ENCODE results near the gene CXorf38. TPM values are rescaled to one million over a fixed set of nuclear protein-coding genes. Genes with fewer than 3 reads are reported as not detected.
"Not testable (repeated sequence)": the region's sequence is repeated elsewhere in the genome, so short reads cannot be mapped to it uniquely, and the experiment has no call there.

CXorf38 gene
- total RNA-seq, 1 experiment from 2014 or later, result 22.8 TPM

DNA sequence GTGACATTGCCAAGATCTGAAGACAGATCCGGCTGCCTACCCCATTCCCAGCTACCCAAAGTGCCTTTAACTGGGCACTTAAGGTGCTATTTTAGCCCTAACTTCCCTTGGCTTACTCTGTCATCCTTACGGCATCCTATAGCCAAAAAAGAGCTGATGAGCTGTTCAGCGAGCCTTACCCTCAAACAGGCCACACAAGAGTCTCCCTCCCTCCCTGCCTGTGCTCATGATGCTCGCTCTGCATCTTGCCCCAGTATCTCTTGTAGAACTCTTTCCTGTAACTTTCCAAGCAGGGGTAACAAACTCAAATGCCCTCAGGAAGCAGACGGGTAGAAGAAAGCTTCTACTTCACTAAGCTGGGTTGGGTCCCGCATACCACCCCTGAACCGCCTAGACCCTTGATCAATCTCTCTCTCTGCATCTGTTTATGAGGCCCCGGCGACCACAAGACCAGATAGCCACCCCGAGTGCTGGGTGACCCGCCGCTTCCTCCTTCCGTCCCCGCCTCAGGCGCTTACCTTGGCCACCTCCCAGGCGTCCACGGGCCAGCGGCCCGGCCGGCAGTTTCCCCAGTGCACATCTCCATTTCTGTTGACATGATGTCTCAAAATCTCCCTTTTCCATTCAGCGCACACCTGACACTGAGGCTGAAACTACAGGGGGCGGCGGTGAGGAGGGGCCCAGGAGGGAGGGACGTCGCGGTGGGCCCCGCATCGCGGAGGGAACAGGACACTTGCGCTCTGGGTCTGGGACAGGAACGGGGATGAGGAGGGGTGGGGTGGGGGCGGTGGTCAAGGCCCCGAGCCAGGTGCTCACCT lies 663 bp downstream of the CXorf38 start:
- DNase-seq, result peak; percentile 31
- H3K4me3 ChIP-seq, result peak overlapping the region; percentile 69
- H3K9me3 ChIP-seq, result no peaks in the 10 kb centered on the region
- H3K27me3 ChIP-seq, result no peaks in the 10 kb centered on the region
- peaks cover 5% of the 10 kb centered on the region; the same call in 1 of the 2 replicates for H3K36me3 ChIP-seq

DNA sequence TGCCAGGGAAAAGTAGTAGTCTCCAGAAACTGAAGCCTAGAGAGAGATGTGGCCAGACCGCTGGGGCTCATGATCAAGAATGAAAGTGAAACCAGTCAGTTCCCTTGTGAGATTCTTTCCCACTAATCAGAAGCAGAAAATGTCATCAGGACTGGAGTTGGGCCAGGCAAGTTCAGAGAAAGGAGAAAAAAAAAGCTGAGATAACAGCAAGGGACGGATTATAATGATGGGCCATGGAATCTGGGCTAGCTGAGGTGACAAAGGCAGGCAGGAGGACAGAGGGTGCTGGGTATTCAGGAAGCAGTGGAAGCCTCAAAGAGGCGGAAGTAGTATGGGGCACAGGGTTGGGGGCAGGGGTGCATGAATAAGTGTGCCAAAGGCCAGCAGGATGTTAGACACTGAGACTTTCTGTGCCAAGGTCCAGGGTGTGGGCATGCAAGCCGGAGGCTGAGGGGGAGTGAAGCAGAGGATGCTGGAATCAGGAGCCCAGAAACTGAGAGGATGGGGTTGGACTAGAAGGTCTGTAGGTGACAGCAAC lies 2.5 kb downstream of the CXorf38 start:
- Histone ChIP-seq H3K27me3 (no peaks in the 10 kb centered on the region), H3K9me3 (no peaks in the 10 kb centered on the region), H3K4me3 (peak overlapping the region; percentile 50), H3K36me3 (peaks cover 9% of the 10 kb centered on the region; the same call in 1 of the 2 replicates)
- peak; percentile 85 for DNase-seq

GRCh38 chrX:40644176-40644575 lies 3.2 kb downstream of the CXorf38 start:
- no peaks in the 10 kb centered on the region for H3K9me3 ChIP-seq
- peaks cover 12% of the 10 kb centered on the region; the same call in 1 of the 2 replicates for H3K36me3 ChIP-seq
- DNase-seq, result no peak
- no peaks in the 10 kb centered on the region for H3K27me3 ChIP-seq
- H3K4me3 ChIP-seq, result peak overlapping the region; percentile 50

GRCh38 chrX:40637687-40638086 lies 9.7 kb downstream of the CXorf38 start:
- Histone ChIP-seq H3K27me3 (no peaks in the 10 kb centered on the region), H3K9me3 (no peaks in the 10 kb centered on the region), H3K36me3 (peaks cover 36% of the 10 kb centered on the region), H3K4me3 (no peak overlapping the region)
- DNase-seq, result no peak

DNA sequence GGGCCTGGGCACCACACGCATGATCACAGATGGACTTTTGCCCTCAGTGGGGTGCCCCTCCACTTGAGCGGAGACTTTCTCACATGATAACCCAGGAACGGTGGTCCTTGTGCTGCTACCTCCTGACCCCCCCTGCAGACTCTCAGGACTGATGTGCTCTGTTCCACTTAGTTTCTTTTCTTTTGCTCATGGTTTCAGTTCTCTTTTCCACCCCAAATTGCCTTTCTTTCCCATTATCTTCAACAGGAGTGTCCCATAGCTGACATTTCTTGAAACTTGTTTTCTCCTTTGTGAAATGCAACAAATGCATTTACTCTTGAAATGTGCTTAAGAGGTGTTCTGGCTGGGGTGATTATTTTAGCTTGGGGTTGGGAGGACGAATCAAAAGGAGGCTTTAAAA lies 15.2 kb downstream of the CXorf38 start:
- Histone ChIP-seq H3K9me3 (no peaks in the 10 kb centered on the region), H3K27me3 (no peaks in the 10 kb centered on the region), H3K36me3 (peaks cover 25% of the 10 kb centered on the region), H3K4me3 (no peak overlapping the region)
- DNase-seq, result no peak

DNA sequence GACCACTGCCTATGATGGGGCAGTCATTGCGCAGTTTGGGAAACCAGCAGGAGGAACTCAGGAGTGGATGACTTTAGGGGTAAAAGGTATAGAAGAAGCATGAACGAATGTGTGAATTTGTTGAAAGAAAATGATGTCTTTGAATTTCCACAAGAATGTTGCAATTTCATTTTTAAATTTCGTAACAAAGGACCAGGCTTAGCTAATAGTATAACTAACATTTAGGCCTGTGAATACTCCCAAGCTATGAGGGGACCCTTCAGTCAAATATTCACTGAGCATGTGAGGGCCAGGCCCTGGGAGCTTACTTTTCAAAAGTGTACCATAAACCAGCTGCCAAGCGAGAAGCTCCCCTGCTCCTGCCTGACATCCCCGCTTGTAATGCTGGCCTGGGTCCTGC lies 18.9 kb downstream of the CXorf38 start:
- DNase-seq, result no peak

DNA sequence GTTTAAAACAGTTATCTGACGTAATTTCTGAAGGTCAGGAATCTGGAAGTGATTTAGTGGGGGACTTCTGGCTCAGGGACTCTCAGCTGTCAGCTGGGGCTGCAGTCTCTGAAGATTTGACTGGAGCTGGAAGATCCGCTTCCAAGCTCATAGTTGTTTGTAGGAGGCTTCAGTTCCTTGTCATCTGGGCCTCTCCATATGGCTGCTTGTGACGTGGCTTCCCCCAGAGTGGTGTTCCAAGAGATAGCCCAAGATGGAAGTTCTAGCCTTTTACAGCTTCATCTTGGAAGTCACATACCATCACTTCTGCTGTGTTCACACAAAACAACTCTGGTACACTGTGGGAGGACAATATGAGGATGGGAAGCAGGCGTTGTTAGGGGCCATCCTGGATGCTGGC lies 22.1 kb downstream of the CXorf38 start:
- no peak for DNase-seq
- Histone ChIP-seq H3K9me3 (no peaks in the 10 kb centered on the region), H3K27me3 (no peaks in the 10 kb centered on the region), H3K36me3 (peaks cover 2% of the 10 kb centered on the region), H3K4me3 (no peak overlapping the region)

More for the DNA sequence above, 18.9 kb downstream of the CXorf38 start:
- Histone ChIP-seq H3K9me3 (no peaks in the 10 kb centered on the region), H3K36me3 (peaks cover 5% of the 10 kb centered on the region), H3K27me3 (no peaks in the 10 kb centered on the region), H3K4me3 (no peak overlapping the region)

DNA sequence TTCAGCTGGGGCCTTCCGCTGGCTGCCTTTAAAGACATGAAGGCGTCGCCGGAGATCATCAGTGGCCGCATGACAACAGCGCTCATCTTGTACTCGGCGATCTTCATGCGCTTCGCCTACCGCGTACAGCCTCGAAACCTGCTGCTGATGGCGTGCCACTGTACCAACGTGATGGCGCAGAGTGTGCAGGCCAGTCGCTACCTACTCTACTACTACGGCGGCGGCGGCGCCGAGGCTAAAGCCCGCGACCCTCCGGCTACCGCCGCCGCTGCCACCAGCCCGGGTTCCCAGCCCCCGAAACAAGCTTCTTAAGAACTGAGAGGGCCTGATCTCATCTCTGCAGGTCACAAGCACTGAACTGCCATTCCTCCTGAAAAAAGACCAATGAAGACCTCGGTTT lies 23.7 kb downstream of the CXorf38 start:
- DNase-seq, result no peak

DNA sequence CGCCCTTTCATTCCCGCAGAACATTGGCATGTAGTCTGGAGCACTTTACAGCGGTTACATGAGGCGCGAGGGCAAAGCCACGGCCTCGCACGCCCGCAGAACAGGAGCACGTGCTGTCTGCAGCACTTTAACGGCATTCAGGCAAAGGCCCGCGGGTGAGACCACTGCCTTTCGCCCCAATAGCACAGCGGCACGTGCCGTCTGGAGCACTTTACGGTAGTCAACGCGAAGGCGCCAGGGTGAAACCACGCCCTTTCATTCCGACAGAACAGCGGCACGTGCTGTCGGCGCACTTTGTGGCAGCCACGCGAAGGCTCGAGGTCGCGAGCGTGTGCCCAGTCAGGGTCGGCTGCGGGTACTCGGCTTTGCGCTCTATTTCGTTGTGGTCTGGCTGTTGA lies 24.2 kb downstream of the CXorf38 start, which contains the start of gene MPC1L:
Gene MPC1L (plus strand): TSS at position 290 of the 398 bp plus-strand sequence. CDS start 138 bp downstream, outside the sequence.
- H3K36me3 ChIP-seq, result no peaks in the 10 kb centered on the region; the same call in 1 of the 2 replicates
- H3K27me3 ChIP-seq, result no peaks in the 10 kb centered on the region
- no peak within 1 kb of the TSS for H3K4me3 ChIP-seq
- H3K9me3 ChIP-seq, result no peaks in the 10 kb centered on the region
- no peak for DNase-seq

More for the DNA sequence above, 23.7 kb downstream of the CXorf38 start:
- H3K9me3 ChIP-seq, result no peaks in the 10 kb centered on the region
- no peak overlapping the region for H3K4me3 ChIP-seq
- no peaks in the 10 kb centered on the region for H3K27me3 ChIP-seq
- no peaks in the 10 kb centered on the region; the same call in 1 of the 2 replicates for H3K36me3 ChIP-seq

- no peak for DNase-seq
Measured at GRCh38 chrX:40622479-40623138, 24.8 kb downstream of the CXorf38 start.

DNA sequence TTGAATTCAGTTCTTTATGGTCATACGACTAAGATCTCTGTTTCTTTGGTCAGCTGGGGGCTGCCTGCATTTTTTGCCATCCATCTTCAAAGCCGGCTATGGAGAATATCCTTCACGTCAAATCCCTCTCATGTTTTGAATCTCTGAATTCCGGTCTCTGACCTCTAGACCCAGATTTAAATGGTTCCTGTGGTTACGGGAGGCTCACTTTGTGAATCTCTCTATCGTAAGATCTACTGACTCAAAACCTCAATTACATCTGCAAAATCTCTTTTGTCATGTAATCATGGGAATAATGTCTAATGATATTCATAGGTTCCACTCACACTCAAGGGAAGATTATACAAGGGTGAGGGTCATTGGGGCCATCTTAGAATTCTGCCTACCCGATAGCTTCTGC lies 29.8 kb downstream of the CXorf38 start:
- H3K4me3 ChIP-seq, result no peak overlapping the region
- H3K9me3 ChIP-seq, result no peaks in the 10 kb centered on the region
- no peak for DNase-seq
- H3K36me3 ChIP-seq, result no peaks in the 10 kb centered on the region
- H3K27me3 ChIP-seq, result no peaks in the 10 kb centered on the region

More at GRCh38 chrX:40622479-40623138, 24.8 kb downstream of the CXorf38 start:
- no peaks in the 10 kb centered on the region for H3K9me3 ChIP-seq
- no peaks in the 10 kb centered on the region; the same call in 1 of the 2 replicates for H3K36me3 ChIP-seq
- H3K27me3 ChIP-seq, result no peaks in the 10 kb centered on the region
- H3K4me3 ChIP-seq, result no peak overlapping the region

GRCh38 chrX:40615976-40616375 lies 31.4 kb downstream of the CXorf38 start:
- no peaks in the 10 kb centered on the region for H3K9me3 ChIP-seq
- no peak overlapping the region for H3K4me3 ChIP-seq
- H3K36me3 ChIP-seq, result no peaks in the 10 kb centered on the region
- no peaks in the 10 kb centered on the region for H3K27me3 ChIP-seq
- DNase-seq, result no peak

DNA sequence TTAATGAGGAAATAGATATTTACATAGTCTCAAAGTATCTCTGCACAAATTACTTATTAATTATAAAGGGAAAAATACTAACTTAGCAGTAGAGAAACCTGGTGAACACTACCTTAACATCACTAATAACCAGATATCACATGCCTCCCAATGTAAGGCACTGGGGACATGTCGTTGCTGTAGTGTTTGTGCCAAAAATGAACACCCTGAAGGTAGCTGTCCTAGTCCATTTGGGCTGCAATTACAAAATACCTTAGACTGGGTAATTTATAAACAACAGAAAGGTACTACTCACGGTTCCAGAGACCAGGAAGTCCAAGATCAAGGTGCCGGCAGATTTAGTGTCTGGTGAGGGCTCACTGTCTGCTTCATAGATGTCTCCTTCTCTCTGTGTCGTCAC lies 34.9 kb downstream of the CXorf38 start:
- no peak overlapping the region for H3K4me3 ChIP-seq
- no peak for DNase-seq
- no peaks in the 10 kb centered on the region for H3K27me3 ChIP-seq
- no peaks in the 10 kb centered on the region for H3K9me3 ChIP-seq
- H3K36me3 ChIP-seq, result no peaks in the 10 kb centered on the region

DNA sequence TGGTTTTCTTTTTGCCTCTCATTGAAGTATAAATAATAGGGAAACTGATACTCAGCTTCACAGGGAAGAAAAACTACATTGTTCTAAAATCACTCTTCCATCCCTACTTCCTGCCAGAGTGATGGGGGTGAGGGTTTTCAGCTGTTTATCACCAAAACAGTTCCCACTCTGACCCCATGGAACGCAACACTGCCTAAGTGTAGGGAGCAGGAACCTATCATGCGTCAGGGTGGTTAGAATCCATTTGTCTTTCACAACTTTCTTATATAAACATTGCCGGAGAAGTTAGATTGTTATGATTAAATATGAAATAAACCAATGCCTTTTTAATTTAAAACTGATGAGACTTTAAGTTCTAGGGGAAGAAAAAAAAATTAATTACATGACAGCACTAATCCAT lies 40.0 kb downstream of the CXorf38 start:
- DNase-seq, result no peak

DNA sequence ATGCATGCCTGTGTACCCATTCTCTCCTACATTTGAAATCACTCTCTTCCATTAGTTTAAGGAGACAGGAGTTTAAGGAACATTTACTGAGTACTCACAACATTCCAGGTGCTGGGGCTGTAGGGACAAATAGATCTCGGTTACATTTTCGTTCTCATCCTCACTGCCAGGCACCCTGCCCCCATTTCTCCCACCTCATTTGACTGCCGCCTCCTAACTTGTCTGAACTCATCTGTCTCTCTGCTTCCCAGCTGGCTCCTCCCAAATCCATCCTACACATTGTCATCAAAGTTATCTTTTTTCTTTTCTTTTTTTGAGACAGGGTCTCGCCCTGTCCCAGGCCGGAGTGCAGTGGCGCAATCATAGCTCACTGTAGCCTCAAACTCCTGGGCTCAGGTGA lies 43.9 kb downstream of the CXorf38 start:
- no peaks in the 10 kb centered on the region; the same call in 1 of the 2 replicates for H3K36me3 ChIP-seq
- H3K9me3 ChIP-seq, result no peaks in the 10 kb centered on the region
- no peak for DNase-seq

More for the DNA sequence above, 40.0 kb downstream of the CXorf38 start:
- H3K27me3 ChIP-seq, result no peaks in the 10 kb centered on the region
- no peaks in the 10 kb centered on the region for H3K9me3 ChIP-seq
- H3K4me3 ChIP-seq, result no peak overlapping the region
- H3K36me3 ChIP-seq, result no peaks in the 10 kb centered on the region

GRCh38 chrX:40589616-40590321 lies 57.6 kb downstream of the CXorf38 start:
- H3K9me3 ChIP-seq, H3K36me3 ChIP-seq, DNase-seq, H3K27me3 ChIP-seq, H3K4me3 ChIP-seq: not testable (repeated sequence)

More for the DNA sequence above, 43.9 kb downstream of the CXorf38 start:
- no peak overlapping the region for H3K4me3 ChIP-seq
- H3K27me3 ChIP-seq, result no peaks in the 10 kb centered on the region

DNA sequence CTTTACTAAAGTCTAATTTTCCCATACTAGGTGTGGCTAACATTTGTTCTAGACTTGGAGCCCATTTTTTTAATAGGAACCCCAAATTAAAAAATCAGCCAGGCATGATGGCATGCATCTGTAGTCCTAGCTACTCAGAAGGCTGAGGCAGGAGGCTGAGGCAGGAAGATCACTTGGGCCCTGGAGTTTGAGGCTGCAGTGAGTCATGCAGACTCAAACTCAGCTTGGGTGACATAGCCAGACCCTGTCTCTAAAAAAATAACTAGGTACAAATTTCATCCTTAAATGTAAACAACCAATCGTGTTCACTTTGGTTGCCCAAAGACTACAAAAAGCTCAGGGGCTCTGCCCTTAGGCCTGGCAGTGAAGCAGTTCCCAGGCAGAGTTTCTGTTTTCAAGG lies 59.7 kb downstream of the CXorf38 start:
- H3K4me3 ChIP-seq, DNase-seq, H3K36me3 ChIP-seq, H3K9me3 ChIP-seq, H3K27me3 ChIP-seq: not testable (repeated sequence)
